ENCODE data around the gene BCAS3.

The BCAS3 gene

DNA sequence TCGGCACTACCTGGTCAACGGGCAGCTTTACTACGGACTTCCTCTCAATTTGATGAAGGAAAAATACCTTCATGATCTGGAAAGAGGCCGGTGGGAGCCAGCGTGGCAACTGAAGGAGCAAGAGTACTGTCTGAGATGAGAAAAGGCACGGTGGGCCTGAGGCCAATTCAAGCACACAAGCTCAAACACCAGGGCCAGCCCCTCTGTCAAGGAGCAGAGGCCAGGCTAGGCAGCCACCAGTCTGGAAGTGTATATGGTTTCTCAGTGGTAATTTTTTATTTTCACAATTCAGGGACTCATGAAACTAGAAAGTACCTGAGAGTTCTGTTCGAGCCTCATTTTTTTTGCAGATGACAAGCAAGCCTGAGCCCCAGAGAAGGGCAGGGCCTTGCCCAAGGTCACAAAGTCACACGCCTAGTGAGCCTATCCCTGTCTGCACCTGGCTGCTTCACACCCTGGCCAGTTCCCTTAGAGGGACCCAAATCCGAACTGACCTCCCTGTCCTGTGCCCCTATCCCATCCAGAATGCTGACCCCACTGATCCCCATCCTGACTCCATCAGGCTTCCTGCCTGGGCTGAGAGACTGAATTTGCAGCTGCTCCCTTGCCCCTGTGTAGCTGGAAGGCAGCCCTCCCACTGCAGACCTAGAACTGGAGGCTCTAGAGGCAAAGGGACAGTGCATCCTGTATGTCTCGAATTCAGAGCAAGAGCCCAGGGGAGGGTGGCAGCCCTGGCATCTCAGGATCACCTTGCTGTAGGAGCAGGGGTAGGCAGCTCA lies 717.2 kb downstream of the BCAS3 start:
- Histone ChIP-seq H3K36me3 (replicated peaks) (no peaks in the 10 kb centered on the region), H3K27ac (no peak overlapping the region), H3K4me3 (ENCODE audit: low read depth, low read length) (no peak overlapping the region), H3K27me3 (replicated peaks) (no peaks in the 10 kb centered on the region)
- TF ChIP-seq, protein P1, sequence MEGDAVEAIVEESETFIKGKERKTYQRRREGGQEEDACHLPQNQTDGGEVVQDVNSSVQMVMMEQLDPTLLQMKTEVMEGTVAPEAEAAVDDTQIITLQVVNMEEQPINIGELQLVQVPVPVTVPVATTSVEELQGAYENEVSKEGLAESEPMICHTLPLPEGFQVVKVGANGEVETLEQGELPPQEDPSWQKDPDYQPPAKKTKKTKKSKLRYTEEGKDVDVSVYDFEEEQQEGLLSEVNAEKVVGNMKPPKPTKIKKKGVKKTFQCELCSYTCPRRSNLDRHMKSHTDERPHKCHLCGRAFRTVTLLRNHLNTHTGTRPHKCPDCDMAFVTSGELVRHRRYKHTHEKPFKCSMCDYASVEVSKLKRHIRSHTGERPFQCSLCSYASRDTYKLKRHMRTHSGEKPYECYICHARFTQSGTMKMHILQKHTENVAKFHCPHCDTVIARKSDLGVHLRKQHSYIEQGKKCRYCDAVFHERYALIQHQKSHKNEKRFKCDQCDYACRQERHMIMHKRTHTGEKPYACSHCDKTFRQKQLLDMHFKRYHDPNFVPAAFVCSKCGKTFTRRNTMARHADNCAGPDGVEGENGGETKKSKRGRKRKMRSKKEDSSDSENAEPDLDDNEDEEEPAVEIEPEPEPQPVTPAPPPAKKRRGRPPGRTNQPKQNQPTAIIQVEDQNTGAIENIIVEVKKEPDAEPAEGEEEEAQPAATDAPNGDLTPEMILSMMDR (IDR thresholded peaks at IDR 0.05; ENCODE audit: low read depth, low read length, missing control alignments) = no peak
- DNase-seq = no peak
- in situ Hi-C loops (cut with HindIII; ENCODE audit: low pct_ligation_motif_present, low sequenced_read_pairs) = no loop called here

DNA sequence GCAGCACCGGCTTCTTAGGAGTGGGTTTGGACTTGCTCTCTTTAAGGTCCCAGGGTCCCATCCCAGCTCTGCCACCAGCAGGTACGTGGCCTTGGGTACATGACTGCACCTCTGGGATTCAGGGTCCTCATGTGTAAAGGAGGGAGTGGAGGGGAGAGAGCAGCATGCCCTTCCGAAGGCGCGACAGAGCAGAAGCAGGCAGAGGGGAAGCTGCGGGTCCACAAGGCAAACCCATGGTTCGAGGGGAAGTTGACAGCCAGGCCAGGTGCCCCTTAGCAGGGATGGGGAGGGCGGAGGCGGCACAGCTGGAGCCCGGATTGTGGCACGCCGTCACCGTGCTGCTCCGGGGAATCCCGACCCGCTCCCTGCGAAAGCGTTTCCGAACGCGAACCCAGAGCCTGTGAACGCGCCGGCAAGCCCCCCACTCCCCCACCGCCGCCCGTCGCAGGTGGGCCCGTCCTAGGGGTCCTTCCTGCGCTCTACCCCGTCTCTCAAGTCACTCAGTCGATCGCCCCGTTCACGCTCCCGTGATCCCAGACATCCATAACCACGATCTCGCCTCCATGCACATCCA lies 717.8 kb downstream of the BCAS3 start:
- TF ChIP-seq, protein P1 (IDR thresholded peaks at IDR 0.05; ENCODE audit: low read depth, low read length, missing control alignments) = no peak
- DNase-seq = no peak
- Histone ChIP-seq H3K27me3 (replicated peaks) (no peaks in the 10 kb centered on the region), H3K36me3 (replicated peaks) (no peaks in the 10 kb centered on the region), H3K27ac (no peak overlapping the region), H3K4me3 (ENCODE audit: low read depth, low read length) (no peak overlapping the region)
- in situ Hi-C loops (cut with HindIII; ENCODE audit: low pct_ligation_motif_present, low sequenced_read_pairs) = no loop called here

DNA sequence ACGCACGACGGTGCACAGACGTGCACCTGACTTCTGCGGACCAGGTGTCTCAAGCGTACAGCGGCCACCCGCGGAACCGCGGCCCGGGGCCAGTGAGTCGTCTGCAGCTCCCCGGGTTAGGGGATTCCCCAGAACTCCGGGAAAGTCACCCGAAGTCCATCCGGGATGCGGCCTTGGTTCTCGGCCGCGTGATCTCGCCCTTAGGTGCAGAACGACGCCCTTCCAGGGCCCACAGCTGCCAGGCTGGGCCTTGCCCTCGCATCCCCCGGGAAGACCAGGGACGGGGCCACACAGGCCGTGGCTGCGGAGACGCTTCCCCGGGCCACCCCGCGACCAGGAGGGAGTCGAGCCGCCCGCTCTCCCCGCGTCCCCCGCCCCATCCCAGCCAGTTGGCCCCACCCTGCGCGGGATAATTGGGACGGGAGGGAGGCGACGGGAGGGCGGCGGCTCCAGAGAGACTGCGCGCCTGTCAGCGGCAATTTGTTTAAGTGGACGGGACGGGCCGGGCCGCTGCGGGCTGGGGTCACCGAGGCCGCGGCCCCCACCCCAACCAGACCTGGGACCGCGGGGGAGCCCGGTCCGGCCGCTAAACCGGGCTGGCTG lies 718.4 kb downstream of the BCAS3 start:
- Histone ChIP-seq H3K27me3 (replicated peaks) (no peaks in the 10 kb centered on the region), H3K36me3 (replicated peaks) (no peaks in the 10 kb centered on the region), H3K27ac (no peak overlapping the region), H3K4me3 (ENCODE audit: low read depth, low read length) (peak overlapping the region; percentile 45)
- no peak for DNase-seq
- in situ Hi-C loops (cut with HindIII; ENCODE audit: low pct_ligation_motif_present, low sequenced_read_pairs) = no loop called here
- TF ChIP-seq, protein P1 (IDR thresholded peaks at IDR 0.05; ENCODE audit: low read depth, low read length, missing control alignments) = no peak

DNA sequence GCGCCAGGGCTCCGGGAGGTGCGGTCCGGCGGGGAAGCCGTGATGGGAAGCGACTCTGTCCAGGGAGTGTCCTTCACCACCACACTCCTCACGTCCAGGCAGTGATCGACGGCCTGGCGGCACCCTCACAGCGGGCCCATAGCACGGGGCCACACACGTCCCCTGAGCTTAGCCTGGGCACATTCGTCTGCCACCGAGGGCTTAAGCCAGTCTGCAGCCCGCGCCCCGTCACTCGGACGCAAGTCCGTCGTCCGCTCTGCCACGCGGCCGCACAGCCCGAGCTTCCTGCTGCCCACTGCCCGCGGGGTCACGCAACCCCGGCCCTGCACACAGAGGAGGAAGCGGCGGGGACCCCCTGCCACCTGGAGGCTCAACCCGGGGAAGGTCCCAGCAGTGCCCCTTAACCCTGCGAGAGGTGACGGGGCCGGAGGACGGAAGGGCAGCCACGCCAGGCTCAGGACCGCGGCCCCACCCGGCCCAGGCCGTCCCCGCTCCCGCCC lies 719.0 kb downstream of the BCAS3 start:
- in situ Hi-C loops (cut with HindIII; ENCODE audit: low pct_ligation_motif_present, low sequenced_read_pairs) = no loop called here
- DNase-seq = no peak
- Histone ChIP-seq H3K27me3 (replicated peaks) (no peaks in the 10 kb centered on the region), H3K27ac (no peak overlapping the region), H3K36me3 (replicated peaks) (peaks cover under 1% of the 10 kb centered on the region), H3K4me3 (ENCODE audit: low read depth, low read length) (peak overlapping the region; percentile 45)
- TF ChIP-seq, protein P1 (IDR thresholded peaks at IDR 0.05; ENCODE audit: low read depth, low read length, missing control alignments) = no peak

DNA sequence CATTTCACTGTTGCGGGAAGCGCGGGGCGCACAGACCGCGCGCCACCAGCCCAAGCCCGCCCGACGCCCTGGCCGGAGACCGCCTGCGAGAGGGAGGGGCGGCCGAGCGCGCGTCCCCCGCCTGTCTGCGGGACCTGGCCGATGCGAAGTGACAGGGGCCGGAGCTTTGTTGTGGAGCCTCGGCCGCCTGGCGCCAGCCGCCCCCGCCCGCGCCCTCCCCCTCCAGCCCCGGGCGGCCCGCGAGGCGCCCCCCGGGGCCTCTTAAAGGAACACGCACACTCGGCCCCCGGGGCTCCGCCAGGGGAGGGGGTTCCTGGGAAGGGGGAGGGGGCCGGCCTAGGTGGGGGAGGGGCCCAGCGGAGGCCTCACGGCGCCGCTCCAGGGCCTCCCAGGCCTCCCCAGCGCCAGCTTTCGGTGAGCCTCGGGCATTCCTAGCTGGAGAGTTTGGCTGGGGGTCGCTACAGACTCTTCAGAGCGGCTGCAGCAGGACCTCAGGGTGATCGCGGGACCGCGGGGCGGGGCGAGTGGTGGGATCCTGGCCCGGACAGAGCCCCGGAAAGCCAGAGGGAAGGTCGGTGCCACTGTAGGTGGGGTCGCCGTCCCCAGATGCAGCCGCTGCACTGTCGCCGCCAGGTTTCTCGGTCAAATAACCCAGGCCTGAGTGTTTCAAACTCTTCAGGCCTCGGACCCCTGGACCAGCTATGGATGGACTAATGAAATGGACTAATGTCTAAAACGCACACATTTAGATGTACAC lies 719.6 kb downstream of the BCAS3 start:
- peak overlapping the region; percentile 84 for H3K4me3 ChIP-seq (ENCODE audit: low read depth, low read length)
- TF ChIP-seq, protein P1 (IDR thresholded peaks at IDR 0.05; ENCODE audit: low read depth, low read length, missing control alignments) = peak; percentile 44
- no peaks in the 10 kb centered on the region for H3K27me3 ChIP-seq (replicated peaks)
- no peak overlapping the region for H3K27ac ChIP-seq
- in situ Hi-C loops (cut with HindIII; ENCODE audit: low pct_ligation_motif_present, low sequenced_read_pairs) = no loop called here
- H3K36me3 ChIP-seq (replicated peaks) = peaks cover 3% of the 10 kb centered on the region
- no peak for DNase-seq

All from brain microvascular endothelial cell (primary cell).